A375 (cell line): ENCODE measurements around the gene TDP2. TPM values are rescaled to one million over a fixed set of nuclear protein-coding genes. Genes with fewer than 3 reads are reported as not detected.

ENCODE experiments used
- total RNA-seq: library from RNA; depleted of rRNA; stranded (reverse); fragments of >200 nt; shearing (Covaris generic); gene quantifications from 2 replicates; pipeline ENCODE4 v1.2.3, GENCODE V29; 2014; rRNA removed

TDP2 gene, protein sequence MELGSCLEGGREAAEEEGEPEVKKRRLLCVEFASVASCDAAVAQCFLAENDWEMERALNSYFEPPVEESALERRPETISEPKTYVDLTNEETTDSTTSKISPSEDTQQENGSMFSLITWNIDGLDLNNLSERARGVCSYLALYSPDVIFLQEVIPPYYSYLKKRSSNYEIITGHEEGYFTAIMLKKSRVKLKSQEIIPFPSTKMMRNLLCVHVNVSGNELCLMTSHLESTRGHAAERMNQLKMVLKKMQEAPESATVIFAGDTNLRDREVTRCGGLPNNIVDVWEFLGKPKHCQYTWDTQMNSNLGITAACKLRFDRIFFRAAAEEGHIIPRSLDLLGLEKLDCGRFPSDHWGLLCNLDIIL
- total RNA-seq: 9.1 and 11.2 TPM in 2 replicates

DNA sequence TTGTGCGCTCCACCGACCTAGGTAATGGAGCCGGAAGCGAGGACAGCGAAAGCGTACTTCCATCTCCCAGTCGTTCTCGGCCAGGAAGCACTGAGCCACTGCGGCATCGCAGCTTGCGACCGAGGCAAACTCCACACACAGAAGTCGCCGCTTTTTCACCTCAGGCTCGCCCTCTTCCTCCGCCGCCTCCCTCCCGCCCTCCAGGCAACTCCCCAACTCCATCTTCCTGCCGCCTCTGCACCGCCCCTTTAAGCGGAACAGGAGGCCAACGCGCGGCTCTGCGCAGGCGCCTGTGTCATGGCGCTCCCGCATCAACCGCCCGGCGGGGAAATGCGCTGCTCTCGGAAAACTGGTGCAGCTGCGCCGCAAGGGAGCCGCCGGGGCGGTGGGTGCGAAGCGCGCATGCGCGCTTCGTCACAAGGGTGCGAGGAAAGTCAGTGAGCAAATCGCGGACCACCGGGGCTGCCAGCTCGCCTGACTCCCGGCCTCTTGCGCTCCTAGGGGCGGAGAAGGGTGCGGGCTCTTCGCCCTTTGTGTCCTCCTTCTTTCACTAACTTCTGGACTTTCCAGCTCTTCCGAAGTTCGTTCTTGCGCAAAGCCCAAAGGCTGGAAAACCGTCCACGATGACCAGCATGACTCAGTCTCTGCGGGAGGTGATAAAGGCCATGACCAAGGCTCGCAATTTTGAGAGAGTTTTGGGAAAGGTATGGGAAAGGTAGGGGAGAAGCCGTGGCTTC is at the start of gene TDP2, which contains the start of gene ACOT13:
TDP2 (minus strand) TSS at position 259 of the 737 bp plus-strand sequence; CDS start at position 222, 37 bp downstream.
ACOT13 (plus strand) TSS at position 437 of the 737 bp plus-strand sequence; CDS start at position 624, 187 bp downstream.

Other genes with a start within 250 kb of the TDP2 start
- 0.34 and 1.4 TPM in 2 replicates for gene GPLD1, start 177.3 kb downstream of the TDP2 start, total RNA-seq
- gene ALDH5A1, start 171.9 kb downstream of the TDP2 start, total RNA-seq: 4.6 and 5.5 TPM in 2 replicates
- 0.05 TPM in 1 of 2 replicates, not detected in the other for gene KIAA0319, start 20.7 kb downstream of the TDP2 start, total RNA-seq
- gene ACOT13, start 178 bp upstream of the TDP2 start, total RNA-seq: 2.6 and 6.7 TPM in 2 replicates
- gene C6orf62, start 52.3 kb upstream of the TDP2 start, total RNA-seq: 32.1 and 33.9 TPM in 2 replicates
- 49.1 and 58.0 TPM in 2 replicates for gene GMNN, start 108.0 kb upstream of the TDP2 start, total RNA-seq
- gene ARMH2, start 132.0 kb upstream of the TDP2 start, total RNA-seq: not detected in 2 replicates